Neural cell (in vitro differentiated cells): Measurements from ENCODE around the gene NECTIN4. TPM values are rescaled to one million over a fixed set of nuclear protein-coding genes. Genes with fewer than 3 reads are reported as not detected.

Experiments used
- H2AFZ ChIP-seq: fragments of 200-600, 300-800 bp; sonication (generic), shearing (Covaris generic); 2 replicates; pipeline ENCODE4 v1.6.0; 2014; ENCODE audit warnings: low read depth, mild to moderate bottlenecking, antibody characterized with exemption, low read length, moderate library complexity
- H3F3A ChIP-seq: fragments of 200-600 bp; shearing (Covaris generic); 2 replicates; pipeline ENCODE4 v1.6.1; 2016; ENCODE audit warnings: mild to moderate bottlenecking, moderate library complexity, mixed read lengths, antibody characterized with exemption, low read length; ENCODE audit not compliant: insufficient read depth, poor library complexity, severe bottlenecking
- H3K27ac ChIP-seq: fragments of 200-600, 300-800 bp; sonication (generic), shearing (Covaris generic); 2 replicates; pipeline ENCODE4 v1.5.1; 2014; ENCODE audit warnings: mild to moderate bottlenecking, low read length, moderate library complexity
- H3K27me3 ChIP-seq: fragments of 300-800, 200-600 bp; sonication (generic), shearing (Covaris generic); 2 replicates; pipeline ENCODE4 v1.6.0; 2014; ENCODE audit warnings: mild to moderate bottlenecking, low read depth, low read length, moderate library complexity; ENCODE audit not compliant: insufficient read depth
- H3K36me3 ChIP-seq: fragments of 300-800, 200-600 bp; sonication (generic), shearing (Covaris generic); 2 replicates; pipeline ENCODE4 v1.5.1; 2014; ENCODE audit warnings: mild to moderate bottlenecking, antibody characterized with exemption, low read length, moderate library complexity; ENCODE audit not compliant: insufficient read depth
- H3K4me2 ChIP-seq: fragments of 300-800, 200-600 bp; sonication (generic), shearing (Covaris generic); 2 replicates; pipeline ENCODE4 v1.6.0; 2014; ENCODE audit warnings: mild to moderate bottlenecking, low read length
- H3K4me3 ChIP-seq: fragments of 300-800, 200-600 bp; sonication (generic), shearing (Covaris generic); 2 replicates; pipeline ENCODE4 v1.5.1; 2014; ENCODE audit warnings: mild to moderate bottlenecking, low read length, moderate library complexity
- H3K79me2 ChIP-seq: fragments of 200-600 bp; shearing (Covaris generic); replicated peaks from 2 replicates; pipeline ENCODE4 v1.6.0; 2014; ENCODE audit warnings: mild to moderate bottlenecking, low read length, moderate library complexity; ENCODE audit not compliant: insufficient read depth
- H3K9ac ChIP-seq: fragments of 300-800, 200-600 bp; sonication (generic), shearing (Covaris generic); 2 replicates; pipeline ENCODE4 v1.6.1; 2016; ENCODE audit warnings: mild to moderate bottlenecking, low read length, mixed read lengths
- H3K9me2 ChIP-seq: fragments of 200-600 bp; shearing (Covaris generic); 2 replicates; pipeline ENCODE4 v1.6.1; 2016; ENCODE audit warnings: mild to moderate bottlenecking, low read length, mixed read lengths; ENCODE audit not compliant: insufficient read depth
- H3K9me3 ChIP-seq: fragments of 200-600, 300-800 bp; sonication (generic), shearing (Covaris generic); 2 replicates; pipeline ENCODE4 v1.6.1; 2016; ENCODE audit warnings: mild to moderate bottlenecking, mixed run types, low read length, moderate library complexity, mixed read lengths
- H4K20me1 ChIP-seq: fragments of 200-600 bp; shearing (Covaris generic); 2 replicates; pipeline ENCODE4 v1.6.1; 2016; ENCODE audit warnings: mild to moderate bottlenecking, mixed run types; ENCODE audit not compliant: insufficient read depth
- CTCF ChIP-seq: fragments of 450-650 bp; IDR thresholded peaks from 2 replicates; pipeline ENCODE4 v1.5.1; 2014; ENCODE audit warnings: antibody characterized with exemption, mild to moderate bottlenecking, moderate library complexity; ENCODE audit not compliant: poor library complexity, severe bottlenecking
- EP300 ChIP-seq: fragments of 450-650 bp; conservative IDR thresholded peaks from 2 replicates; pipeline ENCODE4 v1.6.1; 2014; ENCODE audit warnings: antibody characterized with exemption, mild to moderate bottlenecking, moderate library complexity; ENCODE audit not compliant: poor library complexity, severe bottlenecking
- EZH2 ChIP-seq: fragments of 200-600, 300-800 bp; shearing (Covaris generic), sonication (generic); IDR thresholded peaks from 2 replicates; pipeline ENCODE4 v1.6.1; 2014; ENCODE audit warnings: antibody characterized with exemption, low read length, borderline replicate concordance, mild to moderate bottlenecking; ENCODE audit not compliant: insufficient read depth, poor library complexity, severe bottlenecking
- MXI1 ChIP-seq: fragments of 450-650 bp; conservative IDR thresholded peaks from 2 replicates; pipeline ENCODE4 v1.6.1; 2014; ENCODE audit warnings: antibody characterized with exemption, mild to moderate bottlenecking; ENCODE audit not compliant: poor library complexity, severe bottlenecking
- POLR2AphosphoS5 ChIP-seq: IDR thresholded peaks from 2 replicates; pipeline ENCODE4 v1.6.1; 2012
- REST ChIP-seq: IDR thresholded peaks from 2 replicates; pipeline ENCODE4 v1.6.1; 2012; ENCODE audit warnings: borderline replicate concordance
- SMC3 ChIP-seq: fragments of 450-650 bp; conservative IDR thresholded peaks from 2 replicates; pipeline ENCODE4 v1.6.1; 2014; ENCODE audit warnings: antibody characterized with exemption, mild to moderate bottlenecking, moderate library complexity; ENCODE audit not compliant: poor library complexity
- TAF1 ChIP-seq: IDR thresholded peaks from 2 replicates; pipeline ENCODE4 v1.6.1; 2012; ENCODE audit warnings: low read depth
- polyA plus RNA-seq: library from polyadenylated mRNA; depleted of rRNA; stranded (reverse); fragments of >200 nt; gene quantifications from 2 replicates; pipeline ENCODE4 v1.2.3, GENCODE V29; 2014

The NECTIN4 gene
- polyA plus RNA-seq, 1 donor from 2014 or later, result not detected

- H4K20me1 ChIP-seq, result no peaks in the 10 kb centered on the region
- no peak overlapping the region for H3K9ac ChIP-seq
- no peaks in the 10 kb centered on the region for H3K9me3 ChIP-seq
- H3K79me2 ChIP-seq, result no peaks in the 10 kb centered on the region
- no peak overlapping the region for H2AFZ ChIP-seq
- no peaks in the 10 kb centered on the region for H3K27me3 ChIP-seq
- TF ChIP-seq MXI1 (no peak), EP300 (no peak), POLR2AphosphoS5 (no peak), CTCF (no peak)
- no peaks in the 10 kb centered on the region for H3K36me3 ChIP-seq
- H3F3A ChIP-seq, result no peaks in the 10 kb centered on the region
- H3K4me2 ChIP-seq, result no peak overlapping the region
- H3K27ac ChIP-seq, result no peak overlapping the region
- no peaks in the 10 kb centered on the region for H3K9me2 ChIP-seq
- H3K4me3 ChIP-seq, result no peak overlapping the region
Observed at GRCh38 chr1:161082483-161082882, 6.9 kb downstream of the NECTIN4 start.

- H3F3A ChIP-seq, result no peaks in the 10 kb centered on the region
- no peaks in the 10 kb centered on the region for H3K27me3 ChIP-seq
- no peaks in the 10 kb centered on the region for H3K9me3 ChIP-seq
- H3K9me2 ChIP-seq, result no peaks in the 10 kb centered on the region
- H3K4me3 ChIP-seq, result no peak overlapping the region
- H3K27ac ChIP-seq, result no peak overlapping the region
- H2AFZ ChIP-seq, result no peak overlapping the region
- TF ChIP-seq SMC3, result no peak
- TF ChIP-seq TAF1, result no peak
- TF ChIP-seq EZH2, result no peak
- no peak for TF ChIP-seq REST
- TF ChIP-seq CTCF, result no peak
- no peak for TF ChIP-seq MXI1
- H3K79me2 ChIP-seq, result no peaks in the 10 kb centered on the region
- no peaks in the 10 kb centered on the region for H3K36me3 ChIP-seq
- no peak overlapping the region for H3K9ac ChIP-seq
- no peaks in the 10 kb centered on the region for H4K20me1 ChIP-seq
- H3K4me2 ChIP-seq, result no peak overlapping the region
Observed at GRCh38 chr1:161081519-161081918, 7.8 kb downstream of the NECTIN4 start.
